GM12864 (cell line): ENCODE data around the gene TTLL5.
A peak's percentile ranks its signal among the peaks of the same experiment; 100 is the strongest.

ENCODE experiments used
- DNase-seq: peaks from one replicate; pipeline ENCODE4 v3.0.0-alpha.2; 2011; ENCODE audit warnings: low read depth
- H3K4me3 ChIP-seq: 2 replicates; pipeline ENCODE4 v1.5.1; 2011; ENCODE audit warnings: mild to moderate bottlenecking, low read depth, low read length, control low read depth
- TF ChIP-seq, protein P1 (sequence below): IDR thresholded peaks from 2 replicates; pipeline ENCODE4 v1.5.1; 2011; ENCODE audit warnings: low read depth, mild to moderate bottlenecking, moderate library complexity, low read length, control low read depth, inconsistent platforms; ENCODE audit errors: missing control alignments

Gene TTLL5

DNA sequence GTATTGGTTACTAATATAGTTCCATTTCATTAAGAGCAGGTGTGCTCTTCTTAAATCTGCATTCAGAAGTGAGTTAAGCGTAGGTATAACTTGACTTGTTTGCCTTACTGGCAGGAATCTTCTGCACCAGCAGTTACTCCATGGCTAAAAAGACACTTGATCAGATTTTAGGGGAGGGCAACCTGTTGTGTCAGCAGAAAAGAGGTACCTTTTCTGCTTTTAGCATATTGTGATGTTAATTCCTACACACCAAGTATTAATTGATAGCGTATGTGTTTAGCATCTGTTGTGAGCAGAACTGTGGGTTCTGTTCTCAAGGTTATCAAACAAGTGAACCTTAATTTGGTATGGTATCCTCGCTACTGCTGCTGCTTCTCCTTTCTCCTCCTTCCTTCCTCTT is 38.3 kb downstream of the TTLL5 start:
- no peak for DNase-seq
- H3K4me3 ChIP-seq = no peak overlapping the region
- TF ChIP-seq, protein P1, sequence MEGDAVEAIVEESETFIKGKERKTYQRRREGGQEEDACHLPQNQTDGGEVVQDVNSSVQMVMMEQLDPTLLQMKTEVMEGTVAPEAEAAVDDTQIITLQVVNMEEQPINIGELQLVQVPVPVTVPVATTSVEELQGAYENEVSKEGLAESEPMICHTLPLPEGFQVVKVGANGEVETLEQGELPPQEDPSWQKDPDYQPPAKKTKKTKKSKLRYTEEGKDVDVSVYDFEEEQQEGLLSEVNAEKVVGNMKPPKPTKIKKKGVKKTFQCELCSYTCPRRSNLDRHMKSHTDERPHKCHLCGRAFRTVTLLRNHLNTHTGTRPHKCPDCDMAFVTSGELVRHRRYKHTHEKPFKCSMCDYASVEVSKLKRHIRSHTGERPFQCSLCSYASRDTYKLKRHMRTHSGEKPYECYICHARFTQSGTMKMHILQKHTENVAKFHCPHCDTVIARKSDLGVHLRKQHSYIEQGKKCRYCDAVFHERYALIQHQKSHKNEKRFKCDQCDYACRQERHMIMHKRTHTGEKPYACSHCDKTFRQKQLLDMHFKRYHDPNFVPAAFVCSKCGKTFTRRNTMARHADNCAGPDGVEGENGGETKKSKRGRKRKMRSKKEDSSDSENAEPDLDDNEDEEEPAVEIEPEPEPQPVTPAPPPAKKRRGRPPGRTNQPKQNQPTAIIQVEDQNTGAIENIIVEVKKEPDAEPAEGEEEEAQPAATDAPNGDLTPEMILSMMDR = no peak

DNA sequence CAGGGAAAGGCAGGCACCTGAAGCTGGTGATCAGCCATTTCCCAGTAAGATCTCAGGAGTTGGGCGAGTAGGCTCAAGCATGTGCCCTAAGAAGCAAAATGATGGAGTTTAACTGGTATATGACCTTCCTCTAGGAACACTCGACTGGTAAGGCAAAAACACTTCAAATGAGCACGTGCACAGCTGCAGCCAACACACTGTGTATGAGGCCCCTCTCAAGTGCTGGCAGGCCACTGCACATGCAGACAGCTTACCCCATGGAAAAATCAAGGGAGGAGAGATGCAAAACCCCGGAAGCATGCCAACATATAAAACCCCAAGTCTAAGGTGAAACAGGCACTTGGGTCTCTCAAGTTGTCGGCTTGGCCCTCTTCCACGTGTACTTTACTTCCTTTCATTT is 39.2 kb downstream of the TTLL5 start:
- TF ChIP-seq, protein P1 = no peak
- DNase-seq = no peak
- no peak overlapping the region for H3K4me3 ChIP-seq

DNA sequence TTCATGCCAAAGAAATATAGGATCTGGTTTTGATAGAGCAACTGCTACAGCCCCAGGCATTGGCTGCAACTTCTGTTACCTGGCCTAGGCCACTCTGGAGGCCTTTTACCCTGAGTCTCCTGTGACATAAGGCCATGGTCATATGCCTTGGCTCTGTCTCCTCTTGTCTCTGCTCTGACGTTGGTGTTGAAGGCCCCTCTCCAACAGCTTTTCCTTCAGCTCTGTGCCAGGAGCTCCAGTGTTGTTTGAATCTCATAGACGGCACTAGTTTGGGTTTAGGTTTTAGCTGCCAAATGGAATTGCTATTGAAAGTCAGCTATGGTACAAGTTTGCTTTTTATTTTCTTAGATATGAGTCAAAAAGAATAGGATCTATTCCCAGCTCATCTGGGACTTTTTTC is 41.1 kb downstream of the TTLL5 start:
- TF ChIP-seq, protein P1 = no peak
- DNase-seq = no peak

DNA sequence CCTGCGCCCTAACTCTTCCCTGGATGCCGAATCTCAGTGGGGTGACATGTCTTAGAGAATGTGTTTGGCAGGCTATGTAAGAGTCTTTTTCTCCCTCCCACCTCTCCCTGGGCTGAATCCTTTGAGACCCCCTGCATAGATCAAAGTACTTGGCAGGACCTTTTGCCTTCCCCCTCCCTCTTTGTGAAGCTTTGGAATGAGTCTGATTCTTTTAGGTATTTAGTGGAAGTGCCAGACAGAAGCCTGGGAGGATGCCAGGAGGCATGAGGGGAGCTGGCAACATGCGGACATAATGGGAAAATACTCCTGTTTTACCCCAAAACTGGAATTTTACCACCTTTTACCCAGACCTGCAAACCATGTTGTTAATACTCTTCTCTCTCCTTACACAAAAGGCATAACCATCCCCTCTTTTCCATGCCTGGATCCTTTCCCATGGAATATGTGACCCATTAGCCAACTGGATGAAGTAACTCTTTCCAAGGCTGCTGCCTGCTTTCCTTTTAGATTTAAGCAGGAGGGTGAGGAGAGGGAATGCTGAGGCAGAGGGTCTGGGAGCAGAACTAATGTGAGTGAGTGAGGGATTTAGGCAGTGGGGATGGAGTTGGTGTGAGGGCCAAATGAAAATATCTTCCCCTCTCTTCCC is 41.7 kb downstream of the TTLL5 start:
- DNase-seq = no peak
- no peak overlapping the region for H3K4me3 ChIP-seq
- TF ChIP-seq, protein P1 = no peak

More for the DNA sequence above, 41.1 kb downstream of the TTLL5 start:
- H3K4me3 ChIP-seq = no peak overlapping the region

DNA sequence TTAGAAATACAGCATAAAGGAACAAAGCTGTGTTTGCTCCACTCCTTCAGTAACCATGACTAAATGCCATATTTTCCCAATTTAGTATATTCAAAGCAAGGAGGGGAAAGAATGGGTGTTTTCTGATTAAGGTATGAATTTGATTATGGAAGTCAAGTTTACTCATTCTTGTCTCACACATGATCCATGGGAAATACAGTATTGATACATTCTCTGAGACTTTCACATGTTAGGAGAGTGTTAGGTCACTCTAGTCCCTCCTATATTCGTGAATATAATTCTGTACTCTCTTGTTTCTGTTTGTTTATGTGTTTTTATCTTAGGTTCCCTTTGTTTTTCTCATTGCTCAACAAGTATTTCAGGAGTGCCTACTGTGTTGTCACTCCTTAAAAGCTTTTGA is 42.4 kb downstream of the TTLL5 start:
- TF ChIP-seq, protein P1 = no peak
- DNase-seq = no peak
- H3K4me3 ChIP-seq = no peak overlapping the region

DNA sequence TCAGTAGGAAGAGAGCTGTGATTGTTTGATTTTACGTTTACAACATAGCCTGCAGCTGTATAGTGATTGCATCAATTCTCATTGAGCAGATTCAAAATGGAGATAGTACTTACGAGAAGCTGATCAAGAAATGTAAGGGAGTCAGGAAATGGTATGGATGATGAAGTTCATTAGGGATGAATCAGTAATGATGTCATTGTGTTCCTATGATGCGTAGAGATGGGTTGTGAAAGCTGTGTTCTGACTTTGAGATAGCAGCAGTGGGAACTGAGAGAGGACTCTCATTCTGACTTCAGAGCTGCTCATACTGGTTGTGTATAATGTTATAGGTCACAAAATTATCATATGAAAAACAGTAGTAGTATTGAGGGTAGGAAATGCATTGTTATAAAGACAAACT is 44.0 kb downstream of the TTLL5 start:
- TF ChIP-seq, protein P1 = no peak
- H3K4me3 ChIP-seq = no peak overlapping the region
- DNase-seq = no peak

DNA sequence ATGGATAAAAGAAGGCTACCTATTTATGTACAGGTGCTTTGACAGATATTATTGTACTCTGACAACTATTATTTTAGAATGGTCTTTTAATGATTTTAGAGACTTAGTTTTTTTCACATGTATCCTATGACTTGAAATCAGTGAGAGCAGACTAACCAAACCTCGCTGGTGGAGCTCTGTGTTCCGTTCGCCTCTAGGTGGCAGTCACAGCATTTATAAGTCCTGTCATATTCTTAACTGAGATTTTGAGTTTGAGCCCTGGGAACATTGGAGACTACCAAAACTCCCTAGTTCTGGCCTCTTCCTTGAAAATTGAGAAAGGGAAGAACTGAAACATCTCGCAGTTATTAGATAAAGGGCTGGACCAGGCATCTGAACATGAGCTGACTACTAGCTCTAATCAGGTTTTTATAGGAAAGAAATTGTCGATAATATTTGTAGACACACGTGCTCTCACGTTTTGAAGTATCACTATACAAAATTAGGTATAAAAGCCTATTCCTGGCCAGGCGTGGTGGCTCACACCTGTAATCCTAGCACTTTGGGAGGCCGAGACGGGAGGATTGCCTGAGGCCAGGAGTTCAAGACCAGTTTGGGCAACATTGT is 48.3 kb downstream of the TTLL5 start:
- TF ChIP-seq, protein P1 = peak; percentile 69
- peak; percentile 66 for DNase-seq
- H3K4me3 ChIP-seq = no peak overlapping the region
